ENCODE measurements around the gene BRD3. TPM values are rescaled to one million over a fixed set of nuclear protein-coding genes. Genes with fewer than 3 reads are reported as not detected.
A peak's percentile ranks its signal among the peaks of the same experiment; 100 is the strongest.

Gene BRD3
- total RNA-seq, 1 experiment from 2014 or later, result 47.3 TPM

DNA sequence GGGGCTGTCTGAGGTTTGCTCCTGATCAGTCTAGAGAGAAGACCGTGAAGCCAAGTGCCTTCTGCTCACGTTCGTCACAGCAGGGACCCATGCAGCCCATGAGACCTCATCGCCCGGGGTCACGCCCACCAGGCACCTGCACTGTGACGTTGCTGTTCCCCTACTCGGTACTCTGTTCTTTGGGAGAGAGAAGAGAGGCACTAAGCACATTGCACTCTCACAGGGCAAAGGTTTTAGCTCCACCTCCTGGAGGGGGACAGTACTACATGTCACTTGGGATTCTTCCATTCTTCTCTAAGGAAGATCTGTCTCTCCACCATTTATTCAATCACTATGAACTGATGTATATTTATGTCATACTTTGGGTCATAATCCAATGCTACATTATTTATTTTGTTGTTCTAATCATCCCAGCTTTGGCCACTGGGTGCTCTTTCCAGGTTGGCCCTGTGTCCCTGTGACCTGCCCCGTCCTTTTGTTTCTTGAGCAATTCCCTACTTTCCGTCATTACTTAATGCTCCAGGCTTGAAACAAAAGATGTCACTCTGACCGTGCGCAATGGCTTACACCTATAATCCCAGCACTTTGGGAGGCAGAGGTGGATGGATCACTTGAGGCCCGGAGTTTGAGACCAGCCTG is 31.4 kb upstream of the BRD3 start:
- no TSS peak for BruUV-seq (replicated peaks)
- ChIA-PET CTCF (interaction anchor here (0.8 kb wide), 1 partner anchor 104 kb away, joined by 3 read pairs; no protein-coding TSS in a partner anchor), POLR2A (ENCODE audit: unreplicated experiment) (no interaction called here)
- Histone ChIP-seq H2AFZ (no peak overlapping the region), H3K4me1 (replicated peaks; ENCODE audit: insufficient read depth) (no peaks in the 10 kb centered on the region), H4K20me1 (ENCODE audit: insufficient read depth) (no peaks in the 10 kb centered on the region), H3K27me3 (ENCODE audit: insufficient read depth, low read depth) (peaks cover 79% of the 10 kb centered on the region), H3K79me2 (ENCODE audit: low read depth) (no peaks in the 10 kb centered on the region), H3K4me3 (no peak overlapping the region), H3K9me2 (ENCODE audit: insufficient read depth) (no peaks in the 10 kb centered on the region), H3K27ac (no peak overlapping the region), H3F3A (ENCODE audit: insufficient read depth, low read depth) (no peaks in the 10 kb centered on the region), H3K9me3 (ENCODE audit: insufficient read depth, low read depth) (no peaks in the 10 kb centered on the region; the same call in 1 of the 2 replicates), H3K4me2 (no peak overlapping the region), H3K36me3 (ENCODE audit: low read depth) (no peaks in the 10 kb centered on the region)
- TF ChIP-seq, protein P1, sequence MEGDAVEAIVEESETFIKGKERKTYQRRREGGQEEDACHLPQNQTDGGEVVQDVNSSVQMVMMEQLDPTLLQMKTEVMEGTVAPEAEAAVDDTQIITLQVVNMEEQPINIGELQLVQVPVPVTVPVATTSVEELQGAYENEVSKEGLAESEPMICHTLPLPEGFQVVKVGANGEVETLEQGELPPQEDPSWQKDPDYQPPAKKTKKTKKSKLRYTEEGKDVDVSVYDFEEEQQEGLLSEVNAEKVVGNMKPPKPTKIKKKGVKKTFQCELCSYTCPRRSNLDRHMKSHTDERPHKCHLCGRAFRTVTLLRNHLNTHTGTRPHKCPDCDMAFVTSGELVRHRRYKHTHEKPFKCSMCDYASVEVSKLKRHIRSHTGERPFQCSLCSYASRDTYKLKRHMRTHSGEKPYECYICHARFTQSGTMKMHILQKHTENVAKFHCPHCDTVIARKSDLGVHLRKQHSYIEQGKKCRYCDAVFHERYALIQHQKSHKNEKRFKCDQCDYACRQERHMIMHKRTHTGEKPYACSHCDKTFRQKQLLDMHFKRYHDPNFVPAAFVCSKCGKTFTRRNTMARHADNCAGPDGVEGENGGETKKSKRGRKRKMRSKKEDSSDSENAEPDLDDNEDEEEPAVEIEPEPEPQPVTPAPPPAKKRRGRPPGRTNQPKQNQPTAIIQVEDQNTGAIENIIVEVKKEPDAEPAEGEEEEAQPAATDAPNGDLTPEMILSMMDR (conservative IDR thresholded peaks at IDR 0.05), result peak; percentile 91
- TF ChIP-seq EZH2 (IDR thresholded peaks at IDR 0.05; ENCODE audit: low read depth), result no peak
- intact Hi-C loops (cut with micrococcal nuclease; ENCODE audit: unreplicated experiment), result loop anchor here (1.0 to 5.0 kb wide), 5 partner anchors 74 to 567 kb away; partner anchors contain the start of genes ADAMTSL2 and BRD3OS
- peak; percentile 61 to 66 for DNase-seq

- Histone ChIP-seq H3K9me2 (ENCODE audit: insufficient read depth) (no peaks in the 10 kb centered on the region), H3K79me2 (ENCODE audit: low read depth) (no peaks in the 10 kb centered on the region), H3K4me3 (no peak overlapping the region), H3K4me2 (no peak overlapping the region), H3K27me3 (ENCODE audit: insufficient read depth, low read depth) (peaks cover 60% of the 10 kb centered on the region), H4K20me1 (ENCODE audit: insufficient read depth) (no peaks in the 10 kb centered on the region), H3K27ac (no peak overlapping the region), H2AFZ (no peak overlapping the region), H3K4me1 (replicated peaks; ENCODE audit: insufficient read depth) (no peaks in the 10 kb centered on the region), H3K36me3 (ENCODE audit: low read depth) (no peaks in the 10 kb centered on the region), H3F3A (ENCODE audit: insufficient read depth, low read depth) (no peaks in the 10 kb centered on the region), H3K9me3 (ENCODE audit: insufficient read depth, low read depth) (no peaks in the 10 kb centered on the region)
- no TSS peak for BruUV-seq (replicated peaks)
- ChIA-PET POLR2A (ENCODE audit: unreplicated experiment) (no interaction called here), CTCF (no interaction called here)
- DNase-seq, result no peak
- TF ChIP-seq, protein P1 (conservative IDR thresholded peaks at IDR 0.05), result no peak
- no peak for TF ChIP-seq EZH2 (IDR thresholded peaks at IDR 0.05; ENCODE audit: low read depth)
- intact Hi-C loops (cut with micrococcal nuclease; ENCODE audit: unreplicated experiment), result no loop called here
Measured at GRCh38 chr9:134089972-134090371, 22.1 kb upstream of the BRD3 start.

GRCh38 chr9:134088063-134088725 is 20.4 kb upstream of the BRD3 start:
- H3K79me2 ChIP-seq (ENCODE audit: low read depth), result no peaks in the 10 kb centered on the region
- intact Hi-C loops (cut with micrococcal nuclease; ENCODE audit: unreplicated experiment), result no loop called here
- CTCF ChIA-PET, result interaction anchor here (0.6 kb wide), 1 partner anchor 17 kb away, joined by 3 read pairs; no protein-coding TSS in a partner anchor

More at GRCh38 chr9:134088063-134088725, 20.4 kb upstream of the BRD3 start:
- POLR2A ChIA-PET (ENCODE audit: unreplicated experiment), result interaction anchor here (0.6 kb wide), 1 partner anchor 22 kb away, joined by 6 read pairs; no protein-coding TSS in a partner anchor
- no TSS peak for BruUV-seq (replicated peaks)
- TF ChIP-seq EZH2 (IDR thresholded peaks at IDR 0.05; ENCODE audit: low read depth), result no peak
- TF ChIP-seq, protein P1 (conservative IDR thresholded peaks at IDR 0.05), result no peak
- H3K4me1 ChIP-seq (replicated peaks; ENCODE audit: insufficient read depth), result no peaks in the 10 kb centered on the region
- H3K4me2 ChIP-seq, result no peak overlapping the region
- DNase-seq, result no peak
- H3K9me3 ChIP-seq (ENCODE audit: insufficient read depth, low read depth), result no peaks in the 10 kb centered on the region
- H4K20me1 ChIP-seq (ENCODE audit: insufficient read depth), result no peaks in the 10 kb centered on the region
- H3K4me3 ChIP-seq, result no peak overlapping the region
- peaks cover 65% of the 10 kb centered on the region for H3K27me3 ChIP-seq (ENCODE audit: insufficient read depth, low read depth)
- no peak overlapping the region for H2AFZ ChIP-seq
- no peaks in the 10 kb centered on the region for H3K9me2 ChIP-seq (ENCODE audit: insufficient read depth)
- H3F3A ChIP-seq (ENCODE audit: insufficient read depth, low read depth), result no peaks in the 10 kb centered on the region
- H3K36me3 ChIP-seq (ENCODE audit: low read depth), result no peaks in the 10 kb centered on the region
- no peak overlapping the region for H3K27ac ChIP-seq
